ENCODE measurements around the gene PRSS50. TPM values are rescaled to one million over a fixed set of nuclear protein-coding genes. Genes with fewer than 3 reads are reported as not detected.

PRSS50 gene
- total RNA-seq, 2 donors from 2014 or later = not detected

- H3K9me3 ChIP-seq (ENCODE audit: control insufficient read depth, low read length, poor library complexity, severe bottlenecking) = no peaks in the 10 kb centered on the region
- peaks cover 14% of the 10 kb centered on the region for H3K4me1 Mint-ChIP-seq
- DNase-seq (no peak), ATAC-seq (no peak)
- H3K27ac Mint-ChIP-seq = no peak overlapping the region
- no peaks in the 10 kb centered on the region for H3K36me3 Mint-ChIP-seq (ENCODE audit: low read depth)
- H3K4me3 Mint-ChIP-seq = no peak overlapping the region
- peaks cover 27% of the 10 kb centered on the region for H3K27me3 Mint-ChIP-seq
Measured at GRCh38 chr3:46664188-46664970, 53.3 kb downstream of the PRSS50 start.

GRCh38 chr3:46663591-46664135 is 54.0 kb downstream of the PRSS50 start:
- H3K4me3 Mint-ChIP-seq = no peak overlapping the region
- H3K9me3 ChIP-seq (ENCODE audit: control insufficient read depth, low read length, poor library complexity, severe bottlenecking) = no peaks in the 10 kb centered on the region
- ATAC-seq (no peak), DNase-seq (no peak)
- peak overlapping the region; percentile 91 for H3K27ac Mint-ChIP-seq
- H3K36me3 Mint-ChIP-seq (ENCODE audit: low read depth) = no peaks in the 10 kb centered on the region
- peaks cover 14% of the 10 kb centered on the region for H3K4me1 Mint-ChIP-seq
- peaks cover 32% of the 10 kb centered on the region for H3K27me3 Mint-ChIP-seq

- Mint-ChIP-seq H3K4me1 (peaks cover 13% of the 10 kb centered on the region), H3K4me3 (no peak overlapping the region), H3K27ac (peak overlapping the region; percentile 91), H3K27me3 (peaks cover 32% of the 10 kb centered on the region), H3K36me3 (ENCODE audit: low read depth) (no peaks in the 10 kb centered on the region)
- DNase-seq = no peak
- ATAC-seq = no peak
- H3K9me3 ChIP-seq (ENCODE audit: control insufficient read depth, low read length, poor library complexity, severe bottlenecking) = no peaks in the 10 kb centered on the region
Measured at GRCh38 chr3:46662771-46663551, 54.7 kb downstream of the PRSS50 start.

Other genes starting within 250 kb of the PRSS50 start
- not detected for gene RTP3, start 219.9 kb downstream of the PRSS50 start, total RNA-seq
- under 1 TPM; 0.42 to 0.52 TPM for gene LRRC2, start 151.6 kb downstream of the PRSS50 start, total RNA-seq
- gene FAM240A, start 105.3 kb downstream of the PRSS50 start, total RNA-seq = not detected
- 10 to 100 TPM; 21.1 to 38.4 TPM for gene ALS2CL, start 24.2 kb downstream of the PRSS50 start, total RNA-seq
- gene TMIE, start 16.5 kb downstream of the PRSS50 start, total RNA-seq = 1 to 10 TPM in 1 of 2 donors, under 1 TPM in 1; 0.86 to 1.3 TPM
- gene MYL3, start 145.6 kb upstream of the PRSS50 start, total RNA-seq = not detected
- not detected for gene PTH1R, start 159.9 kb upstream of the PRSS50 start, total RNA-seq